PC-9 (cell line): Measurements from ENCODE around the gene HTRA1.

Experiments used
- CTCF ChIP-seq: fragments of 200-600 bp; sonication (generic); conservative IDR thresholded peaks from 2 replicates; pipeline ENCODE4 v1.6.1; 2017; ENCODE audit warnings: mixed run types, antibody characterized with exemption, mild to moderate bottlenecking, moderate library complexity
- EZH2 ChIP-seq: fragments of 200-600 bp; sonication (generic); IDR thresholded peaks from 2 replicates; pipeline ENCODE4 v1.8.0; 2017; ENCODE audit warnings: antibody characterized with exemption, low read depth

- TF ChIP-seq CTCF (no peak), EZH2 (no peak)
These were observed 11.8 kb downstream of the HTRA1 start for GRCh38 chr10:122473116-122473515.
